B cell (primary cell): ENCODE measurements around the gene PHACTR2. TPM values are rescaled to one million over a fixed set of nuclear protein-coding genes. Genes with fewer than 3 reads are reported as not detected.

ENCODE experiments used
- ATAC-seq: fragments of 200-7000 bp; cut with Tn5 transposase; one replicate; pipeline ENCODE4 v1.10.0; 2021; ENCODE audit warnings: low read depth, mild to moderate bottlenecking, moderate number of reproducible peaks, moderate library complexity
- CTCF ChIA-PET: fragments of 350-600 bp; sonication (Branson Sonifier 250); formaldehyde crosslinking; loops from one replicate; lab custom pipeline; 2021; ENCODE audit warnings: antibody characterized with exemption, inconsistent platforms; lab: Charles Lee
- POLR2A ChIA-PET: fragments of 350-600 bp; sonication (Branson Sonifier 250); formaldehyde crosslinking; loops from one replicate; lab custom pipeline; 2021; ENCODE audit warnings: antibody characterized with exemption; lab: Charles Lee
- DNase-seq: peaks from one replicate; pipeline ENCODE4 v3.0.0; 2013
- H2AFZ ChIP-seq: 2 replicates; pipeline ENCODE4 v1.6.1; 2012; ENCODE audit warnings: mild to moderate bottlenecking, low read depth, low read length; ENCODE audit not compliant: insufficient read depth, poor library complexity, severe bottlenecking
- H3K27ac ChIP-seq, 2 donors: 1 replicate in 1 of 2; 2 replicates in 1 of 2; pipeline ENCODE4 v1.5.1; 2012 to 2013; ENCODE audit warnings: low read length in 2 of 2, mild to moderate bottlenecking in 2 of 2, moderate library complexity in 1 of 2
- H3K27me3 ChIP-seq, 4 experiments: fragments of 200-600 bp in 1 of 4; sonication (generic) in 1 of 4; replicated peaks in 1 of 4; 1 replicate in 2 of 4; 2 replicates in 2 of 4; pipeline versions ENCODE4 v1.6.1 to v1.7.0; 2013 to 2016; ENCODE audit warnings: low read length in 3 of 4, mild to moderate bottlenecking in 2 of 4, mixed read lengths in 1 of 4, moderate library complexity in 1 of 4; ENCODE audit not compliant: insufficient read depth in 4 of 4, control insufficient read depth in 3 of 4; ENCODE audit errors: control extremely low read depth in 1 of 4
- H3K36me3 ChIP-seq, 2 experiments: replicated peaks in 1 of 2; 1 replicate in 1 of 2; 2 replicates in 1 of 2; pipeline versions ENCODE4 v1.6.1 to v1.7.1; 2013; ENCODE audit warnings: low read length in 1 of 2; ENCODE audit not compliant: insufficient read depth in 2 of 2, control insufficient read depth in 1 of 2; ENCODE audit errors: control extremely low read depth in 1 of 2, extremely low read depth in 1 of 2
- H3K4me1 ChIP-seq, 2 donors: fragments of 200-600 bp in 1 of 2; sonication (generic) in 1 of 2; 1 replicate in 1 of 2; 2 replicates in 1 of 2; pipeline versions ENCODE4 v1.5.1 to v1.6.1; 2013 to 2017; ENCODE audit warnings: low read length in 2 of 2; ENCODE audit not compliant: control insufficient read depth in 2 of 2, insufficient read depth in 2 of 2
- H3K4me2 ChIP-seq: replicated peaks from 2 replicates; pipeline ENCODE3; 2012; ENCODE audit warnings: mild to moderate bottlenecking, low read depth, low read length; ENCODE audit not compliant: poor library complexity, severe bottlenecking
- H3K4me3 ChIP-seq, 5 experiments: fragments of 200-600 bp in 1 of 5; sonication (generic) in 1 of 5; 1 replicate in 3 of 5; 2 replicates in 2 of 5; pipeline versions ENCODE4 v1.5.1 to v1.7.0; 2011 to 2016; ENCODE audit warnings: low read length in 4 of 5, mild to moderate bottlenecking in 4 of 5, low read depth in 2 of 5, control low read depth in 1 of 5, moderate library complexity in 1 of 5; ENCODE audit not compliant: insufficient read depth in 1 of 5; ENCODE audit errors: control extremely low read depth in 1 of 5, extremely low read depth in 1 of 5
- H3K79me2 ChIP-seq: fragments of 200-600 bp; sonication (generic); one replicate; pipeline ENCODE4 v1.6.0; 2016; ENCODE audit warnings: low read length; ENCODE audit not compliant: control insufficient read depth, insufficient read depth
- H3K9ac ChIP-seq: fragments of 200-600 bp; sonication (generic); 2 replicates; pipeline ENCODE4 v1.6.1; 2017; ENCODE audit warnings: mild to moderate bottlenecking, low read length, moderate library complexity
- H3K9me3 ChIP-seq, 3 donors: one replicate each; pipeline versions ENCODE4 v1.6.1 to v1.7.1; 2013; ENCODE audit warnings: low read length in 2 of 3; ENCODE audit not compliant: control insufficient read depth in 2 of 3, insufficient read depth in 1 of 3; ENCODE audit errors: control extremely low read depth in 1 of 3
- H4K20me1 ChIP-seq: 2 replicates; pipeline ENCODE4 v1.6.0; 2012; ENCODE audit warnings: mild to moderate bottlenecking, low read length; ENCODE audit not compliant: insufficient read depth, control insufficient read depth, poor library complexity, severe bottlenecking
- H3K27ac Mint-ChIP-seq: one replicate; pipeline ENCODE4 v1.8.0; 2021; ENCODE audit warnings: mixed read lengths
- H3K27me3 Mint-ChIP-seq: one replicate; pipeline ENCODE4 v1.8.0; 2021; ENCODE audit warnings: mixed read lengths
- H3K4me1 Mint-ChIP-seq: one replicate; pipeline ENCODE4 v1.8.0; 2021; ENCODE audit warnings: mixed read lengths
- H3K4me3 Mint-ChIP-seq: one replicate; pipeline ENCODE4 v1.8.0; 2021; ENCODE audit warnings: mixed read lengths
- H3K9me3 Mint-ChIP-seq: one replicate; pipeline ENCODE4 v1.8.0; 2022; ENCODE audit warnings: mixed read lengths; ENCODE audit not compliant: insufficient read depth
- CTCF ChIP-seq: fragments of 200-600 bp; IDR thresholded peaks from one replicate; pipeline ENCODE4 v1.8.0; 2022; ENCODE audit warnings: antibody characterized with exemption, mild to moderate bottlenecking
- EZH2 ChIP-seq: IDR thresholded peaks from 2 replicates; pipeline ENCODE4 v1.6.1; 2012; ENCODE audit warnings: borderline replicate concordance, low read depth, mild to moderate bottlenecking, moderate library complexity, low read length; ENCODE audit not compliant: insufficient read depth, poor library complexity, severe bottlenecking
- WGBS: methylation state at CpG from one replicate; pipeline ENCODE4 v1.1.5; 2013; ENCODE audit warnings: missing lambda C conversion rate; ENCODE audit not compliant: insufficient coverage; 5-methylcytosine and 5-hydroxymethylcytosine counted together
- intact Hi-C: fragments of 100-400 bp; cut with micrococcal nuclease; formaldehyde crosslinking; loops from one replicate; pipeline ENCODE4 v1.10.0; 2022
- polyA plus RNA-seq: library from polyadenylated mRNA; depleted of rRNA; stranded (reverse); fragments of >200 nt; gene quantifications from 2 replicates; pipeline ENCODE4 v1.2.3, GENCODE V29; 2012
- total RNA-seq, 2 donors: library from RNA; stranded (reverse); fragments of 120-200 nt in 1 of 2; gene quantifications; 1 replicate in 1 of 2; 2 replicates in 1 of 2; pipeline versions ENCODE4 v1.2.3 to v1.2.4, GENCODE V29; 2013 to 2022

Gene PHACTR2
- total and polyA plus RNA-seq, 2 donors (not counting 1 experiment from before 2014, with no cell fraction given): 1.1 to 10.6 TPM

DNA sequence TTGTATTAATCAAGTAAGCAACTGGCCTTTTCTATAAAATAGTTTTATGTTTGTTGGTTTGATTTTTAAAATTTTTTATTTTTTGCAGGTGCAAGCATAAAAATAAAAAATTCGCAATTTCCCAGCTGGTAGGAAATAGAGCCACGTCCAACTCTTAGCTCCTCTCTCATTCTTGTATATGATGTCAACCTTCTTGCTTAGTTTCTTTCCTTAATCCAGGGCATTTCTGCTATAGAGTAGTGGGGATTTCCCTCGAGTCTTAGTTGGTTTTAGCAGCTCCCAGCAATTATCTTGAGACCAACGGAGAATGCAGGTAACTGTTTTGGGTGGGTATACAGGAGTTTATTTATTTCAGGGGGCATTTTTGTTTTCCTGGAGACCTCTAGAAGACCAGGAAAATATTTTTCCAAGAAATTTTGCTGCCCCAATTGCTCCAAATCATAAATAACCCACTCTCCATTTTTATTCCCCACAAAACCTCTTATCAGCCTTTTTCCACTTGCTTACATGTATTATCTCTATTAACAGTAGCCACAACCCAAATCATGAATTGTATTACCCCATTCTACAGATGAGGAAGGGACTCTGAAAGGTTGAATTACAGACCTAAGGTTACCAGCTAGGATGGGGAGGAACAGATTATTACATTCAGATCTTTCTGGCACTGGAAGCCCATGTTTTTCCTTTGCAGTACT, 18.4 kb downstream of the PHACTR2 start:
- H3K79me2 ChIP-seq: no peaks in the 10 kb centered on the region
- H3K27ac Mint-ChIP-seq: no peak overlapping the region
- H3K27ac ChIP-seq: no peak overlapping the region
- ATAC-seq (no peak), DNase-seq (no peak)
- intact Hi-C loops: no loop called here
- ChIA-PET POLR2A (no interaction called here), CTCF (no interaction called here)
- TF ChIP-seq EZH2: no peak
- no peak for TF ChIP-seq CTCF
- H3K4me1 Mint-ChIP-seq: peaks cover 9% of the 10 kb centered on the region
- no peak overlapping the region for H3K4me3 Mint-ChIP-seq
- H3K27me3 Mint-ChIP-seq: no peaks in the 10 kb centered on the region
- WGBS: no CpG with 5 or more reads among the region's 4 CpGs
- H3K27me3 ChIP-seq: no peaks in the 10 kb centered on the region
- peak overlapping the region in 1 of 5 experiments; percentile 17 for H3K4me3 ChIP-seq
- no peak overlapping the region for H2AFZ ChIP-seq
- H3K4me1 ChIP-seq: peaks cover 2 to 3% of the 10 kb centered on the region in 2 donors
- no peak overlapping the region for H3K4me2 ChIP-seq
- H4K20me1 ChIP-seq: no peaks in the 10 kb centered on the region
- no peaks in the 10 kb centered on the region for H3K9me3 ChIP-seq
- H3K9ac ChIP-seq: no peak overlapping the region
- H3K9me3 Mint-ChIP-seq: no peaks in the 10 kb centered on the region
- H3K36me3 ChIP-seq: no peaks in the 10 kb centered on the region

- Histone ChIP-seq H3K27ac (no peak overlapping the region), H3K4me2 (no peak overlapping the region), H3K27me3 (no peaks in the 10 kb centered on the region), H3K4me3 (no peak overlapping the region), H3K9ac (no peak overlapping the region), H3K79me2 (no peaks in the 10 kb centered on the region), H2AFZ (no peak overlapping the region), H3K9me3 (no peaks in the 10 kb centered on the region), H4K20me1 (no peaks in the 10 kb centered on the region), H3K4me1 (peaks cover 2 to 3% of the 10 kb centered on the region in 2 donors), H3K36me3 (no peaks in the 10 kb centered on the region)
- POLR2A ChIA-PET: no interaction called here
- H3K27ac Mint-ChIP-seq: no peak overlapping the region
- peaks cover 9% of the 10 kb centered on the region for H3K4me1 Mint-ChIP-seq
- DNase-seq (no peak), ATAC-seq (no peak)
- intact Hi-C loops: no loop called here
- WGBS: no CpG with 5 or more reads among the region's 2 CpGs
- CTCF ChIA-PET: no interaction called here
- no peaks in the 10 kb centered on the region for H3K9me3 Mint-ChIP-seq
- no peaks in the 10 kb centered on the region for H3K27me3 Mint-ChIP-seq
- TF ChIP-seq EZH2 (no peak), CTCF (no peak)
- no peak overlapping the region for H3K4me3 Mint-ChIP-seq
Observed at GRCh38 chr6:143696664-143697000, 18.9 kb downstream of the PHACTR2 start.
